Left hindlimb (tissue), 1 donor: ENCODE data around the gene NKAIN1.
"Not testable (repeated sequence)": the region's sequence is repeated elsewhere in the genome, so short reads cannot be mapped to it uniquely, and the experiment has no call there.

Experiments used
- DNase-seq: peaks from one replicate; pipeline ENCODE4 v3.0.0-alpha.2; 2018

Gene NKAIN1

DNA sequence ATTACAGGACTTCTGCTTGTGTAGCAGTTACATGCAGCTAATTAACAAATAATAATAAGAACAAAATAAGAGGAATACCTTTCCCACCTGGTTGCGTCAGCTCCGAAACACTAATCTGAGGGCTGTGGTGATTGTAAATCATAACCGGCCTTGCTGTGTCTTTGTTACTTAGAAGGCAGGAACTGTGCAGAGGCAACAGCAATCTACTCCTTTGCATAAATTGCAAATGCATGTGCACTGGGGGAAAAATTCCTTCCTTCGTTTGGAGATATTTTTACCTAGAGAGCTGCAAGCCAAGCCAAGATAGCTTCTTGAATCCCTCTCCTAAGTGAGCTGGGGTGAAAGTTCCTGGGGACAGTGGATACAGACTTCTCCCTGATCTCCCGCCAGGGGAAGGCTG lies 46.0 kb downstream of the NKAIN1 start:
- no peak for DNase-seq

DNA sequence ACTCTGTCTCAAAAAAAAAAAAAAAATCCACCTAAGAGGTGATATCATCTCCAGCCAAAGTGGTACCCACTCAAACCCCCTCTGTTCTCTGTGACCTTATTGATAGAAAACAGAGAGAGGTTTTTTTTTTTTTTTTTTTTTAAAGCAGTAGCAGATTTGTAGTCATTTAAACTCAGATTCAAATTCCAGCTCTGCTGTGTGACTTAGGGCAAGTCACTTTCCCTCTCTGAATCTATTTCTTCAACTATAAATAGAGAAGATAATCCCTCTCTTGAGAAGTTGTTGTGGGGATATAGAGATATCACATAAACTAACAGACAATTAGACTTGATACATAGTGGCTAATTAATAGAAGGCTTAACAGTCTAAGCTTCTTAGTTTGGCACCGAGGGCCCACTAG lies 48.4 kb downstream of the NKAIN1 start:
- DNase-seq, result no peak

DNA sequence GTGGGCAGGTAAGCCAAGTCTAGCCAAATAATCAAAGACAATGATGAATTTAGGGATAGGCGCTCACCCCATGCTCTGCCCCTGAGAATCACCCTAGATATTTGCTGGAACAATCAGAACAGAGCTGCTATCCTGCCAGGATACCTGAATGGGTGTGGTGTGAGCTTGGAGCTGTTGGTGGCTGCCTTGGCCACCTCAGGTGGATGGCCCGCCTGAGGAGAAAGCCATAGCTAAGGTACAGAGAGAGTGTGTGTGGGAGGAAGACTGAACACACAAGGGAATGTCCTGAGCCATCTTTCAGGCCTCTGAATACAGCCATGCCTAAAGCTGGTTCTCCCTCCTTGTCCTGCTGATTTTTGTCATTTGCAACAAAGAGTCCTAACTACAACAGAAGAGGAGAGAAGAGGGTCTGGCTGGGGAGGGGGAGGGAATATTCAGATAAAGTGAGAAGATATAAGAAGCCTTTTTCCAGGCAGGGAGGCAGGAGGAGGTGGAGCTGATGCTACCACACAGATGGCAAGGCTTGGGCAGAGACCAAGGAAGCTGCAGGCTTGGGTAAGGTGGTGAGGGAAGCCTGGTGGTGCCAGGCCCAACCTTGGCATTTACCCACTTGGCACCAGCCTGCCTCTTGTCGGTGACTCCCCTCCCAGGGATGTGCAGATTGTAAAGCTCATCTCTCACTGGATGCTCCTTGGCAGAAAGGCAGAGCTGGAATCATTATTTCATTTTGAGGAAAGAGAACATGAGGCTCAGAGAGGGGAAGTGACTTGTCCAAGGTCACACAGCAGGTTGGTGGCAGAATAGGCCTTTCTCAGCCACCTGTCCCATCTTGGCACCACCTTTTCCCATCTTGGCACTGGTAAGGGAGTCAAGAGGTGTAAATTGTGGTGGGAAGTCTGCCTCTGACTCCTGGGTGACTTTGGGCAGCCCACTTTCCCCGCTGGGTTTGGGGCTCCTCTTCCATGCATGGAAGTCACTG lies 49.7 kb downstream of the NKAIN1 start:
- no peak for DNase-seq

DNA sequence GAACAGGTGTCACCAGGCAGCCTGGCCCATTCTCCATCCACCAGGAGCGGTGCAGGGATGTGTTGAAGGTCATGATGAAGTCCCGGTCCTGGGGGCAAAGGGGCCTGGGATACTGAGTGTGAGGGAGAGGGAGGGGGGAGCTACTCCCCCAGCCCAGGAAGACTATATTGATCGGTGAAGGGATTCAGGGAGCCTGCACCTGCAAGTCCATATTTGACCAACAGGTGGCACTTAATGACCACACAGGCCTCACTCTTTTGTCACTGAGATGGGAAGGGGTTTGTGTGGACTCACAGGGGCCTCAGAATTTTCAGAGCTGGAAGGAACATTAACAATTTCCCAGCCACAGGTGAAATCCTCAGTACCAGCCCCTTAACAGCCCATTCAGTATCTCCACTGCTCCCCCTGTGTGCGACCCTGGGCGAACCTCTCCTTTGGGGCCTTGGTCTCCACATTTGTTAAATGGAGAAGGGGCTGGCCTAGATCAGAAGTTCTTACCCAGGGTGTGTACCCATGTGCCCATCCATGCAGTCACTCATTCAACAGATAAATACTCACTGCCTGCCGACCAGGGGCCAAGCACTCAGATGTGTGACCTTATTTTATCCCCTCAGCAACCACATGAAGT lies 55.6 kb downstream of the NKAIN1 start:
- DNase-seq, result peak; percentile 45

- DNase-seq, result no peak
Observed at GRCh38 chr1:31183126-31183525, 56.6 kb downstream of the NKAIN1 start.

GRCh38 chr1:31182352-31182751 lies 57.3 kb downstream of the NKAIN1 start:
- DNase-seq, result peak; percentile 90

GRCh38 chr1:31181515-31182343 lies 58.0 kb downstream of the NKAIN1 start:
- peak; percentile 81 for DNase-seq

DNA sequence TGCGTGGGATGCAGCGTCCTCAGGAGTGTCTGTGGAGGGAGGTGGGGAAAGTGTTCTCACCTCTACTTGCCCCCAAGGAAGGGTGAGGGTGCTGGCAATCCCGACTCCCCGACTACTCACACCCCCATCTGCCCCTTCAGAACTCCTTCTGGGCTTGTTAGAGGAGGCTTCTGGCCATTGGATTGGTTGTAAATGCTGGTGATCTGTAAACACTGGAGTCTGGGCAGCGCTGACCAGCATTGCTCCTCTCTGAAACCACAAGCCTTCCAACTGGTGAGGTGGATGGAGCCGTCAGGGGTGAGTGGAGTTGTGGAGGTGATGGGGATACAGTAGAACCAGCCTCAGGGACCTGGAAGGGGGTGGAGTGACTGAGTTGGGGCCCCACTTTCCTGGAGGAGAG lies 59.3 kb downstream of the NKAIN1 start:
- DNase-seq, result no peak

GRCh38 chr1:31176291-31176690 lies 63.4 kb downstream of the NKAIN1 start:
- DNase-seq, result not testable (repeated sequence)

DNA sequence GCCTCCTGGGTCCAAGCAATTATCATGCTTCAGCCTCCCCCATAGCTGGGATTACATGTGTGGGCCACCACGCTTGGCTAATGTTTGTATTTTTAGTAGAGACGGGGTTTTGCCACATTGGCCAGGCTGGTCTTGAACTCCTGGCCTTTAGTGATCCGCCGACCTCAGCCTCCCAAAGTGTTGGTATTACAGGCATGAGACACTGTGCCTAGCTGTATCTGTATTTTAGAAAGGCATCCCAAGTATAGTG lies 69.3 kb downstream of the NKAIN1 start:
- no peak for DNase-seq

DNA sequence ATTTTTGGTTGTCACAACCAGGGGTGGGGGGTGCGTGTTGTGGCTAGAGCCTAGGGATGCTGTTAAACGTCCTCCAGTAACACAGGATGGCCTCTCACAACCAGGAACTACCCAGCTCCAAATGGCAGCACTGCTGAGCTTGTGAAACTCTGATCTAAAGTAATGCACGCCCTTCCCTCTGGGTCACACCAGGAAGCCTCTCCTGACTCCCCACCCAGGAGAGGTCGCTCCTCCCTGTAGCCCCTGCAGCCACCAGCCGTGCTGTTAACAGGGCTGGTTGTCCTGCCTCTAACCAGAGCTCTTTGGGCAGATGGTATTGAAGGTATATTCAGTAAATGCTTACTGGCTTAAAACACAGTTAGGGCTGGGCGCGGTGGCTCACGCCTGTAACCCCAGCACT lies 73.2 kb downstream of the NKAIN1 start:
- no peak for DNase-seq

DNA sequence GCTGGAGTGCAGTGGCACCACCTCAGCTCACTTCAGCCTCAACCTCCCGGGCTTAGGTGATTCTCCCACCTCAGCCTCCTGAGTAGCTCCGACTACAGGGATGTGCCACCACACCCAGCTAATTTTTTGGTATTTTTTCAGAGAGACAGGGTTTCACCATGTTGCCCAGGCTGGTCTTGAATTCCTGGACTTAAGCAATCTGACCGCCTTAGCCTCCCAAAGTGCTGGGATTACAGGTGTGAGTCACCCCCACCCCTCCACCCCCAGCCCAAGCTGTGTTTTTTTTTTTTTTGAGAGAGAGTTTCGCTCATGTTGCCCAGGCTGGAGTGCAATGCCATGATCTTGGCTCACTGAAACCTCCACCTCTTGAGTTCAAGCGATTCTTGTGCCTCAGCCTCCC lies 75.4 kb downstream of the NKAIN1 start:
- DNase-seq, result no peak

- DNase-seq, result no peak
Observed at GRCh38 chr1:31163866-31164265, 75.8 kb downstream of the NKAIN1 start.

- no peak for DNase-seq
Observed at GRCh38 chr1:31161571-31161970, 78.1 kb downstream of the NKAIN1 start.

DNA sequence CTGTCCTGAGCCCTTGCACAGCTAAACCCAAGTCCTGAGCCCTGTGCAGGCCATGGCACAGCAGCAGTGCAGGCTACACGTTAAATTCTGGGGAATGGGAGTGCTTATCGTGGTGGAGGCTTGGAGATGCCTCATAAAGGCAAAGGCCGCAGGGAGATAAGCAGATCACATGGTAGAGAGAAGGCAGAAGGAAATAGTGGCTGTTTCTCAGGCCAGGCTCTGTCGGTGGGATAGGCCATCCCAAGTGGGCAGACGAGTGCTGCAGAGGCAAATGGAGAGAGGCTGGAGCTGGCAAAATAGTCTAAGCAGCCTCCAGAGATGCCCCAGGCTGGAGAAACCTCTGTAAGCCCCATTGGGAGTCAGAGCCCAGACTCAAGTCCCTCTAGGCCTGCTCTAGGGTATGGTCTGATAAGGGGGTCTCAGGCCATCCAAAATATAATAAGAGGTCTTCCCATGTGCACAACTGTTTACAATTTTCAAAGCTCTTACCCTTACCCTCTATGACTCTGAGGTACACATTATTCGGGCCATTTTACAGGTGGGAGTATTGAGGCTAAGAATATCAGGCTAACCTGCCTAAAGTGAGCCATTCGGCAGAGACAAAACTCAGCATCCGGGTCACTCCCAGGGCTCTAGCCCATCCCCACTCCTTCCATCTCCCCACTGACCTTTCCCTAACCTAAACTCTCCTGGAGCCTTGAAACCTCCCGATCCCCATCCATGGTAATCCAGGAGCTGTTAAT lies 79.6 kb downstream of the NKAIN1 start:
- no peak for DNase-seq

DNA sequence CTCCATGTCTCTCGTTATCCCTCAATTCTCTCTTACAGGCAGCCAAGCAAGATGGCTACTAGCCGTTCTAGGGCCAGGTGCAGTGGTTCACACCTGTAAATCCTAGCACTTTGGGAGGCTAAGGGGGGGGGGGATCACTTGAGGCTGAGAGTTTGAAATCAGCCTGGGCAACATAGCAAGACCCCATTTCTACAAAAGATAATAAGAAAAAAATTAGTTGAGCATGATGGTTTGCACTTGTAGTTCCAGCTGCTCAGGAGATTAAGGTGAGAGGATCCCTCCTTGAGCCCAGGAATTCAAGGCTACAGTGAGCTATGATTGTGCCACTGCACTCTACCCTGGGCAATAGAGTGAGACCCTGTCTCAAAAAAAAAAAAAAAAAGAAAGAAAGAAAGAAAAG lies 80.4 kb downstream of the NKAIN1 start:
- DNase-seq, result no peak

- no peak for DNase-seq
Observed at GRCh38 chr1:31155216-31155806, 84.4 kb downstream of the NKAIN1 start.

GRCh38 chr1:31154632-31155215 lies 85.0 kb downstream of the NKAIN1 start:
- peak; percentile 90 for DNase-seq

DNA sequence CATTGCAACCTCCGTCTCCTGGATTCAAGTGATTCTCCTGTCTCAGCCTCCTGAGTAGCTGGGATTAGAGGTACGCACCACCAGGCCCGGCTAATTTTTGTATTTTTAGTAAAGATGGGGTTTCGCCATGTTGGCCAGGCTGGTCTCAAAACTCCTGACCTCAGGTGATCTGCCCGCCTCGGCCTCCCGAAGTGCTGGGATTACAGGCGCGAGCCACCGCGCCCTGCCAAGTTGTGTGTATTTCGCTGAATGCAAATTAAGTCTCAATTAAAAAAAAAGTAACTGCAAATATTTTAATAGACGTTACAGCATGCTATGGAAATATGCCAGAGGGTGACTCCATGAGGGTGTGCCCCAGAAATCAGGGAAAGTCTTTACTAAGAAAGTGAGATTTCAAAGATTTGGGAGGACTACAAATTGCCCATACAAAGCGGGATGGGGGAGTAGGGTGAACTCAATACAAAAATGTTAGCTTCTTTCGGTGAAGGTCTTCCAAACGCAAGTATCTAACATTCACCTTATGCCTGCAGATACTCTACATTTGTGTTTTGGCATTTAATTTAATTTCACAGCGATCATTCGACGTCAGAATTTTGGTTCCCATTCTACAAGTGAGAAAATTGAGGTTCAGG lies 85.6 kb downstream of the NKAIN1 start:
- DNase-seq, result no peak

GRCh38 chr1:31153423-31153822 lies 86.3 kb downstream of the NKAIN1 start:
- no peak for DNase-seq

DNA sequence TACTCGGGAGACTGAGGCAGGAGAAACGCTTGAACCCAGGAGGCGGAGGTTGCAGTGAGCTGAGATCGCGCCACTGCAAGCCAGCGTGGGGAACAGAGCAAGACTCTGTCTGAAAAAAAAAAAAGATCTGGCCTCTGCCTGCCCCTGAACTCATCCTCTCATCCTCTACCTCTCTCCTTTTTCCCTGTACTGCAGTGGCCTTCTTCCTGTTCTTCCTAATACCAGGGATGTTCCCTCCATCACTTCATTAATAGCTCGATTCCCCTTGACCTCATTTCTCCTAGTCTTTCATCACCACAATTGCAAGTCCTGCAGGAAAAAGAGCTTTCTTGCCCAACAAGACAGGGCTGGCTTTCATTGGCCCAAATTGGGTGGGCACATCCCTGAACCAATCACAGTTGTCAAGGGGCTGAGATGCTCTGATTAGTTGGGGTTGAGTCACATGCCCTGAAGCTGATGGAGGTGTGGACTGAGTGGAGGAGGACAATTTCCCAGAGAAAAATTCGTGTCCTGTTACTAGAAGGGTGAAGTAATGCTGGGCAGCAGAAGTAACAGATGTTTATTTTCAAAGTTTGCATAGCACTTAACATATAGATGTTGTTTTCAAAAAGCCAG lies 87.4 kb downstream of the NKAIN1 start:
- DNase-seq, result no peak
